GM12864 (cell line): ENCODE measurements around the gene ATP5IF1.
A peak's percentile ranks its signal among the peaks of the same experiment; 100 is the strongest.

ENCODE experiments used
- DNase-seq: peaks from one replicate; pipeline ENCODE4 v3.0.0-alpha.2; 2011; ENCODE audit warnings: low read depth
- H3K4me3 ChIP-seq: 2 replicates; pipeline ENCODE4 v1.5.1; 2011; ENCODE audit warnings: mild to moderate bottlenecking, low read depth, low read length, control low read depth
- TF ChIP-seq, protein P1 (sequence below): IDR thresholded peaks from 2 replicates; pipeline ENCODE4 v1.5.1; 2011; ENCODE audit warnings: low read depth, mild to moderate bottlenecking, moderate library complexity, low read length, control low read depth, inconsistent platforms; ENCODE audit errors: missing control alignments

ATP5IF1 gene

DNA sequence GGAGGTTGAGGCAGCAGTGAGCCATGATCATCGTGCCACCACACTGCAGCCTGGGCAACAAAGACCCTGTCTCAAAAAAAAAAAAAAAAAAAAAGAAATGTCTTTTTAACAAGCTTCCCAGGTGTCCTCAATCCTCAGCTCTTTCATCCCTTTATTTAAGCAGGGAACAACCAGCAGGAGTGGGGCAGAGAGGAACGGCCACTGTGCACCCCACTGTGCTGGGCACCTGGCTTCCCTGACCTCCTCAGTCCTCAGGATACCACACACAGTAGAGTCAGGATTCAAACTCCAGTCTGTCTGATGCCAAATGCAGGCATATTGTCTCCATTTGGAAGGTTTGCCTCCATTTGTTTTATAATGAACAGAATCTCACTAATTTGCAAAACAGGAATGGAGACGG is 39.6 kb upstream of the ATP5IF1 start:
- DNase-seq: no peak
- TF ChIP-seq, protein P1, sequence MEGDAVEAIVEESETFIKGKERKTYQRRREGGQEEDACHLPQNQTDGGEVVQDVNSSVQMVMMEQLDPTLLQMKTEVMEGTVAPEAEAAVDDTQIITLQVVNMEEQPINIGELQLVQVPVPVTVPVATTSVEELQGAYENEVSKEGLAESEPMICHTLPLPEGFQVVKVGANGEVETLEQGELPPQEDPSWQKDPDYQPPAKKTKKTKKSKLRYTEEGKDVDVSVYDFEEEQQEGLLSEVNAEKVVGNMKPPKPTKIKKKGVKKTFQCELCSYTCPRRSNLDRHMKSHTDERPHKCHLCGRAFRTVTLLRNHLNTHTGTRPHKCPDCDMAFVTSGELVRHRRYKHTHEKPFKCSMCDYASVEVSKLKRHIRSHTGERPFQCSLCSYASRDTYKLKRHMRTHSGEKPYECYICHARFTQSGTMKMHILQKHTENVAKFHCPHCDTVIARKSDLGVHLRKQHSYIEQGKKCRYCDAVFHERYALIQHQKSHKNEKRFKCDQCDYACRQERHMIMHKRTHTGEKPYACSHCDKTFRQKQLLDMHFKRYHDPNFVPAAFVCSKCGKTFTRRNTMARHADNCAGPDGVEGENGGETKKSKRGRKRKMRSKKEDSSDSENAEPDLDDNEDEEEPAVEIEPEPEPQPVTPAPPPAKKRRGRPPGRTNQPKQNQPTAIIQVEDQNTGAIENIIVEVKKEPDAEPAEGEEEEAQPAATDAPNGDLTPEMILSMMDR: no peak
- no peak overlapping the region for H3K4me3 ChIP-seq

DNA sequence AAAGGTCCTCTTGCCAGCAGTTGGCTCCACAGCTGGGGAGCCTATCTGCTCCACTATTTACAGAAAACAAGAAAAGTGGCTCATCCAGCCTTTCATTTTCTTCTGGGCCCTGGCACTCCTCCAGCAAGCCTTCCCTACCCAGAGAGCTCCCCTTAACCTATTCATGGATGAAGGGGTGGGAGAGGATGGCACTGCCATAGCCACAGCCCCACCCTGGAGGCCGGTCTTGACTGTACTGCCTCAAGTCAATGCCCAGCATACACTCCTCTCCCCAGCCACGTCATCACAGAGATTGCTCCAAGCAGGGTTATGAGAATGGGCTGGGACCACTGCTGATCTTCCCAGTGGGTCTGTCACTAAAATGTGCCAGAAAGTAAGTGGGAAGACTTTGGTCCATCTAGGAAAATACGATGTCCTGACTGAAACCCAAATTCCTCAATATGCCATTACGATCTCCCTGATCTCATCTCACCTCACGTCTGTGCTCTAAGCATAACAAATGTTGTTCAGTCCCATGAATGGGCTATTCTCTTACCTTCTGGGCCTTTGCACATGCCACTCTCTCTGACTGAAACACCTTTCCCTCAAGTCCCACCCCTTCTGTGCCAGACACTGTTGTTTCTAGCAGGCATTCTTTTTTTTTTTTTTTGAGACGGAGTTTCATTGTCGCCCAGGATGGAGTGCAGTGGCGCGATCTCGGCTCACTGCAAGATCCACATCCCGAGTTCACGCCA is 38.1 kb upstream of the ATP5IF1 start:
- no peak for DNase-seq
- H3K4me3 ChIP-seq: no peak overlapping the region
- TF ChIP-seq, protein P1: no peak

DNA sequence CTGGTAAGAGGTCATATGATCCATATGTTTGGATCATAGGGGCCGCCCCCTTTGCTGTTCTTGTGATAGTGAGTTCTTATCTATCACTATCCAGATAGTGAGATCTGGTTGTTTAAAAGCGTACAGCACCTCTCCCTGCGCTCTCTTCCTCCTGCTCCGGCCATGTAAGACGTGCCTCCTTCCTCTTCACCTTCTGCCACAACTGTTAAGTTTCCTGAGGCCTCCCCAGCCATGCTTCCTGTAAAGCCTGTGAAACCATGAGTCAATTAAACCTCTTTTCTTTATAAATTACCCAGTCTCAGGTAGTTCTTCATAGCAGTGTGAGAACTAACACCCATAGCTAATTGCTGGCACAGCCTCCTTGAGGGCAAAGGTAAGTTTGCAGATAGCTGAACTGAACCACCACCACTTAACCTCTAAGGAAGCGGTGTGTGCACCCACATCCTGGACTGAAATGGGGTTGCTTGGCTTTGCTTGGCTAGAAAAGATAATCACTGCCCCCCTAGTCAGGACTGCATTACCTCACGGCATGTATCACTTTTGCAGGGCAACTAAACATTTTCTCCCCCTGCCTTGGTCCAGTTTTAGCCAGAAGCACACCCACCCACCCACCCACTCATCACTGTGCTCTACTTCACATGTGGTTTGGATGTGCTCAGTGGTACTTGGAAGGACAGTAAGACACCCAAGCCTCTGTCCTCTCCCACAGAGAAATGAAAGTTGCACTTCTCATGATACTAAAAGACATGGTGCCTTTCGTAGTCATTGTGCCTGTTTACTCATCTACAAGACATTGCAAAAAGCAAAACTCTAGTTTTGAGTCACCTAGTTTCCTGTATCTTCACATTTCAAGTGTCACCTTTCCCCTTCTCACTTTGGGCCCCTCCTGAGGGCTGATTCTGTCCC is 36.3 kb upstream of the ATP5IF1 start:
- H3K4me3 ChIP-seq: no peak overlapping the region; the same call in 1 of the 2 replicates
- TF ChIP-seq, protein P1: peak; percentile 12
- DNase-seq: peak; percentile 96

DNA sequence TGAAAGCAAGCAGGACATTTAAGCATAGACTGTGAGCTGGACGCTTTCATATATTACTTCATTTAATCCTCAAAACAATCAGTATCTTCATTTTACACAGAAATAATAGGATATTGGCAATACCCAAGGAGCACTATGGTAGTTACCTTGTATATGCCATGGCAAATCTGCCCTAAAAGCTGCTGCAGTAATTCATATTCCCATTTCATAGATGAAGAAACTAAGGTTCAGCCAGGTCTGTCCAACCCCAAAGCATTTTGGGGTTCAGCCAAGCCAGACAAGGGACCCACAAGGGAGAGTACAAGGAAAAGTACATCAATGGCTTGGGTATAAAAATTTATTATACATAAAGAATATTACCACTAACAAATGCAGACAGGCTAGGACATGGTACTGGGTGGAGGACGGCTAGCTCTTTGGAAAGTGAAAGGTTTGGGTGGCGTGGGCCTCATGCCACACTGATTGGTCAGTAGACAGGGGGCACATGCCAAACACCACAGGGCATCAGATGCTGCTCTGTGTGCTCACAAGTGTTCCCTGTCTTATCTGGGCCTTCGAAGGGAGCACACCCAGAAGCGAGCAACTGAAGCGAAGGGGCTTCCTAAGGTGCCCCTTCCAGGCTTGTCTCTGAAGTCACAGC is 35.6 kb upstream of the ATP5IF1 start:
- no peak for DNase-seq
- TF ChIP-seq, protein P1: no peak
- H3K4me3 ChIP-seq: no peak overlapping the region

DNA sequence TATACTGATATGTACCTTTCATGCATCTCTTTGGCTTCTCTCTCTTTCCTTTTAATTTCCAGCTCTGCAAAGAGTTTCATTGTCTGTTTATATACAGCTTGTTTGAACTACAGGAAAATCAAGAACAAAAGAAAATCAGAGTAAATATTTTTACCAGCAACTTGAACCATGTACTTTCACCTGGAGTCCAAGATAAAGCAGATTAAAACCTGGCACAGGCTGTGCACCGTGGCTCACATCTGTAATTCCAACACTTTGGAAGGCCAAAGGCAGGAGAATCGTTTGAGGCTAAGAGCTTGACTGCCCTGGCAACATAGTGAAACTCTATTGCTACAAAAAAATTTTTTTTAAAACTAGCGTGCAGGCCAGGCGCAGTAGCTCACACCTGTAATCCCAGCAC is 30.7 kb upstream of the ATP5IF1 start:
- TF ChIP-seq, protein P1: no peak
- no peak overlapping the region for H3K4me3 ChIP-seq
- no peak for DNase-seq

DNA sequence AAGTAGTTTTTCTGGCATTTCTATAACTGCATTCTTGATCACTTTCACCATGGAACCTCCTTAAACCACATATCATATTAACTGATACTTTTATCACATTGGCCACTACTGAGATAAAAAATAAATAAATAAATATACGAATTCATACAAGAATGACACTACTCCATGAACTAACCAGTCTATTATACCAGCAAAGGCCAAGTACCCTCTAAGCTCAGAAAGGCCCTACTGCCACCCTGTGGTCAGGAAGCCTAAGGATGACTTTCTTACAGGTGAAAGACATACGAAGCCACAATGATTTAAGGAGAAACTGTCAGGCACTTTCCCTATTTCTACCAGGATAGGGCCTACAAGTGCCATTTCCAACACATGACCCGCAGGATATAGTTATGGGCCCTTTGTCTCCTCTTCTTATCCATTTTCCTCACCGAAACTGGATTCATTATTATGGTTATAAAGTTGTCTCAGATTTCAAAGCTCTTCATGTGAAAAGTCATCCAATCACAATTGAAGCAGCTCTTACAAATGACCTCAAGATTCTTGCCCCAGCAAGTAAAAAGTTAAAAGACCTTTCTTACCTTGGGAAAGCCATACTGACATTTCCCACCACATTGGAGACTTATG is 27.0 kb upstream of the ATP5IF1 start:
- H3K4me3 ChIP-seq: no peak overlapping the region
- DNase-seq: peak; percentile 60
- TF ChIP-seq, protein P1: peak; percentile 77
